K562 (cell line): Measurements from ENCODE around the gene CALD1. TPM values are rescaled to one million over a fixed set of nuclear protein-coding genes. Genes with fewer than 3 reads are reported as not detected.
A peak's percentile ranks its signal among the peaks of the same experiment; 100 is the strongest.

Experiments used
- ATAC-seq: fragments of 200-7000 bp; cut with Tn5 transposase; 3 replicates; pipeline ENCODE4 v1.9.1; 2020; ENCODE audit warnings: moderate library complexity
- BruUV-seq: library from RNA; stranded (reverse); fragments of 400-500 nt; replicated peaks from 2 replicates; lab custom pipeline; 2021; lab: Mats Ljungman, UMichigan
- CTCF ChIA-PET: fragments of 300-600 bp; formaldehyde crosslinking; extraction: SDS; loops from one replicate; lab custom pipeline; 2021; ENCODE audit warnings: low intra/inter-chr PET ratio; lab: Yijun Ruan, JAX
- POLR2A ChIA-PET: fragments of 300-600, 350-650 bp; sonication (Branson Sonifier 250); formaldehyde crosslinking; extraction: SDS; loops from one replicate; lab custom pipeline; 2021; ENCODE audit warnings: antibody characterized with exemption, inconsistent platforms; lab: Yijun Ruan, JAX
- DNase-seq, 4 experiments: peaks; one replicate each; pipeline versions ENCODE4 v3.0.0 to v3.0.0-alpha.2; 2011 to 2018; ENCODE audit warnings: low spot score in 3 of 4, mixed read lengths in 3 of 4; ENCODE audit errors: extremely low read depth in 1 of 4
- FAIRE-seq: peaks from 2 replicates; lab custom pipeline; 2011; peaks lifted over from hg19 to GRCh38; lab: Jason Lieb, UNC
- H2AFZ ChIP-seq: 2 replicates; pipeline ENCODE4 v1.6.0; 2011; ENCODE audit warnings: low read depth, low read length, control low read depth, inconsistent platforms
- H3K27ac ChIP-seq: fragments of 200-600 bp; 3 replicates; pipeline ENCODE4 v1.8.0; 2011; ENCODE audit warnings: low read depth, mild to moderate bottlenecking, control low read depth, inconsistent platforms, low read length, moderate library complexity, mixed read lengths; ENCODE audit errors: extremely low read depth
- H3K27me3 ChIP-seq, 2 experiments: fragments of 300-600 bp in 1 of 2; 2 replicates in 1 of 2; 3 replicates in 1 of 2; pipeline versions ENCODE4 v1.6.0 to v1.8.0; 2011; ENCODE audit warnings: inconsistent platforms in 2 of 2, low read length in 2 of 2, mild to moderate bottlenecking in 1 of 2, mixed read lengths in 1 of 2, moderate library complexity in 1 of 2; ENCODE audit not compliant: control insufficient read depth in 2 of 2, insufficient read depth in 2 of 2
- H3K36me3 ChIP-seq: fragments of 300-600 bp; 3 replicates; pipeline ENCODE4 v1.8.0; 2011; ENCODE audit warnings: mild to moderate bottlenecking, low read length, inconsistent platforms; ENCODE audit not compliant: control insufficient read depth, insufficient read depth
- H3K4me1 ChIP-seq, 2 experiments: fragments of 200-600 bp in 1 of 2; replicated peaks in 1 of 2; 2 replicates in 1 of 2; 3 replicates in 1 of 2; pipeline versions ENCODE4 v1.5.1 to v1.8.0; 2011; ENCODE audit warnings: inconsistent platforms in 2 of 2, low read length in 2 of 2, mild to moderate bottlenecking in 1 of 2, mixed read lengths in 1 of 2, moderate library complexity in 1 of 2; ENCODE audit not compliant: control insufficient read depth in 2 of 2, insufficient read depth in 2 of 2
- H3K4me2 ChIP-seq: 2 replicates; pipeline ENCODE4 v1.6.1; 2011; ENCODE audit warnings: low read length, control low read depth, inconsistent platforms, mixed read lengths; ENCODE audit not compliant: insufficient read depth
- H3K4me3 ChIP-seq: fragments of 200-600 bp; sonication (generic), shearing (Covaris generic); 2 replicates; pipeline ENCODE4 v1.5.1; 2016; ENCODE audit warnings: control low read depth, inconsistent platforms
- H3K79me2 ChIP-seq: fragments of 200-600 bp; 3 replicates; pipeline ENCODE4 v1.8.0; 2011; ENCODE audit warnings: low read length, inconsistent platforms; ENCODE audit not compliant: control insufficient read depth, insufficient read depth
- H3K9ac ChIP-seq, 2 experiments: 2 replicates each; pipeline versions ENCODE4 v1.6.0 to v1.6.1; 2011; ENCODE audit warnings: low read depth in 2 of 2, low read length in 2 of 2, control low read depth in 1 of 2, inconsistent platforms in 1 of 2, mild to moderate bottlenecking in 1 of 2, mixed read lengths in 1 of 2; ENCODE audit not compliant: insufficient read depth in 1 of 2
- H3K9me1 ChIP-seq: one replicate; pipeline ENCODE4 v1.6.0; 2011; ENCODE audit warnings: inconsistent platforms, mild to moderate bottlenecking, low read length, moderate library complexity; ENCODE audit not compliant: control insufficient read depth, insufficient read depth
- H3K9me3 ChIP-seq: replicated peaks from 2 replicates; pipeline ENCODE4 v1.5.1; 2011; ENCODE audit warnings: low read depth, low read length, inconsistent platforms; ENCODE audit not compliant: control insufficient read depth, insufficient read depth
- H4K20me1 ChIP-seq: replicated peaks from 2 replicates; pipeline ENCODE4 v1.6.1; 2011; ENCODE audit warnings: low read length, inconsistent platforms, mixed read lengths; ENCODE audit not compliant: control insufficient read depth, insufficient read depth
- GTF2A2 ChIP-seq: IDR thresholded peaks from 2 replicates; pipeline ENCODE4 v1.6.1; 2016; ENCODE audit warnings: mild to moderate bottlenecking, missing genetic modification characterization, missing compliant biosample characterization
- HDAC3 ChIP-seq: fragments of 450-650 bp; IDR thresholded peaks from 2 replicates; pipeline ENCODE4 v1.6.1; 2018; ENCODE audit warnings: borderline replicate concordance, mild to moderate bottlenecking, moderate library complexity; ENCODE audit not compliant: partially characterized antibody
- MEIS2 ChIP-seq: fragments of 450-650 bp; IDR thresholded peaks from 2 replicates; pipeline ENCODE4 v1.6.1; 2014; ENCODE audit warnings: mild to moderate bottlenecking; ENCODE audit not compliant: partially characterized antibody
- MTF1 ChIP-seq: fragments of 250-450 bp; sonication (Bioruptor Pico); IDR thresholded peaks from 2 replicates; pipeline ENCODE4 v1.9.0; 2021; ENCODE audit warnings: moderate library complexity, mild to moderate bottlenecking, inconsistent platforms, borderline replicate concordance
- NR2F6 ChIP-seq: fragments of 450-650 bp; formaldehyde crosslinking; IDR thresholded peaks from 2 replicates; pipeline ENCODE4 v1.4.0; 2020; ENCODE audit warnings: mild to moderate bottlenecking
- POU5F1 ChIP-seq: fragments of 150-350 bp; IDR thresholded peaks from 2 replicates; pipeline ENCODE4 v1.6.1; 2014; ENCODE audit warnings: borderline replicate concordance, low read length, low read depth, mild to moderate bottlenecking; ENCODE audit not compliant: partially characterized antibody
- ZNF184 ChIP-seq: sonication (generic); formaldehyde crosslinking; IDR thresholded peaks from 2 replicates; pipeline ENCODE4 v1.5.0; 2020; ENCODE audit warnings: missing genetic modification reagents
- ZNF280B ChIP-seq: fragments of 250-450 bp; sonication (Bioruptor Pico); IDR thresholded peaks from 2 replicates; pipeline ENCODE4 v1.5.1; 2021; ENCODE audit warnings: mild to moderate bottlenecking
- WGBS: fragments of 100-300 bp; shearing (Covaris generic); methylation state at CpG from one replicate; pipeline ENCODE4 v1.1.6; 2016; ENCODE audit warnings: low coverage, mixed read lengths; ENCODE audit not compliant: insufficient coverage; ENCODE audit errors: missing lambda C conversion rate; 5-methylcytosine and 5-hydroxymethylcytosine counted together
- in situ Hi-C: fragments of 300-500 bp; cut with MboI; formaldehyde crosslinking; loops from 4 replicates; pipeline ENCODE4 v1.15.0; 2018; ENCODE audit warnings: inconsistent platforms, mixed read lengths
- intact Hi-C: fragments of 100-400 bp; cut with micrococcal nuclease; formaldehyde crosslinking; loops from 2 replicates; pipeline ENCODE4 v1.14.2; 2022
- polyA plus RNA-seq, 8 experiments: library from polyadenylated mRNA; depleted of rRNA in 4 of 8; stranded (reverse) in 5 of 8; unstranded in 3 of 8; fragments of >200 nt; fragmentation: Nextera tagmentation in 2 of 8; fragmentation: Illumina TruSeq in 1 of 8; extraction: Ambion mirVana in 2 of 8; extraction: Trizol in 1 of 8; gene quantifications; 2 replicates each; pipeline versions ENCODE4 v1.2.1 to v1.2.3, GENCODE V29; 2011 to 2014; ENCODE audit warnings: inconsistent platforms in 1 of 8, missing spikeins in 1 of 8
- total RNA-seq, 7 experiments: library from RNA; depleted of rRNA in 6 of 7; stranded (reverse); fragments of >200 nt in 6 of 7; fragmentation: Illumina TruSeq in 2 of 7; extraction: Trizol in 2 of 7; gene quantifications; 2 replicates each; pipeline versions ENCODE4 v1.2.1 to v1.2.3, GENCODE V29; 2011 to 2021; ENCODE audit warnings: low replicate concordance in 1 of 7
- TF ChIP-seq, protein P1 (sequence below): sonication (generic); formaldehyde crosslinking; IDR thresholded peaks from 2 replicates; pipeline ENCODE4 v1.8.1; 2023; ENCODE audit warnings: mild to moderate bottlenecking, missing genetic modification reagents
- TF ChIP-seq, protein P2 (sequence below): sonication (generic); formaldehyde crosslinking; IDR thresholded peaks from 2 replicates; pipeline ENCODE4 v1.8.0; 2022; ENCODE audit warnings: missing genetic modification reagents, mild to moderate bottlenecking, borderline replicate concordance

The CALD1 gene
- total and polyA plus RNA-seq, 9 of the 15 experiments (the other 6 are each of a cell fraction or from before 2014, with no cell fraction given) = 0.40 TPM; not detected in 8

DNA sequence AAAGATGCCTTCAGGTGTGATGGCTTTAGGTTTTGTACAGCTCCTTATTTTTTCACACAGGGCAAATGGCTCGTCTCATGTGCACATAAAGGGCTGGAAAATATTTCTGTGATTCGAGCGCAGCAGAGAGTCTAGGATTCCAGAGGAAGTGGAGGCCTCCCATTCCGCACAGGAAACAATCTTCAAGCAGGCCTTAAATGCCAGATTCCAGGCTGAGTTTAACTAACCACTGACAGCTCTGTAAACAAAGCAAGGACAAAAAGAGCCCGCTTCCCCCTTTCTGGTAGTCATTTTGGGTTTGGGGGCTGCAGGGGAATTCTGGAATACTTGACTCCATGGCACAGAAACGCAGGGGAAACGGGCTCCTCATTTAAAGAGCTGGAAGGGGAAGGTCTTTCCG is 87.2 kb downstream of the CALD1 start:
- Histone ChIP-seq H3K79me2 (no peaks in the 10 kb centered on the region), H4K20me1 (no peaks in the 10 kb centered on the region), H3K4me1 (no peaks in the 10 kb centered on the region), H3K4me3 (no peak overlapping the region), H3K36me3 (no peaks in the 10 kb centered on the region), H3K4me2 (no peak overlapping the region), H3K27me3 (peaks cover 23 to 36% of the 10 kb centered on the region in 2 experiments), H2AFZ (no peak overlapping the region), H3K27ac (no peak overlapping the region), H3K9me3 (no peaks in the 10 kb centered on the region), H3K9me1 (no peaks in the 10 kb centered on the region), H3K9ac (no peak overlapping the region)
- ChIA-PET CTCF (no interaction called here), POLR2A (interaction anchor here (0.5 kb wide), 1 partner anchor 417 kb away, joined by 3 read pairs; no protein-coding TSS in a partner anchor)
- 2% methylated on average over 8 of the region's 8 CpGs for WGBS
- no peak for ATAC-seq
- no peak for TF ChIP-seq ZNF280B (CRISPR knock-in tag)
- DNase-seq = no peak
- in situ Hi-C loops = no loop called here
- BruUV-seq = no TSS peak
- no peak for FAIRE-seq
- intact Hi-C loops = no loop called here

DNA sequence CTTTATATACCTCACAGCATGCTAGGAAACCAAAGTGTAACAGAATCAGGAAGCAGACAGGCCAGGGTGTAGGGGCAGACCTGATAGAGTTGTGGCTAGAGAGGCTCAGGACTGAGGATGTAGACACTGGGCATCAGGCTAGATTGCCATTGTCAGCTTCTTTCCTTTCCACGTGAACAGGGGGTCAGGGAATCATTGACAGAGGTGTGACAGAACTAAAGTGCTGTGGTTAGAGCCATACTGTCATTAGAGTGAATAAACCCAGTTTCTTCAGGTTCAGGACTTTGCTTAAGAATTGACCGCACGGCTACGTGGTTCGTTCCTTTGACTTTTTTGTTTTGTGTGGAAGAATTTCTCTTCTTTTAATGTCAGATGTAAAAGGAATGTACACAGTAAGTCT is 90.7 kb downstream of the CALD1 start:
- H3K9me1 ChIP-seq = no peaks in the 10 kb centered on the region
- no peaks in the 10 kb centered on the region for H4K20me1 ChIP-seq
- in situ Hi-C loops = no loop called here
- BruUV-seq = no TSS peak
- no peak for DNase-seq
- no peak for FAIRE-seq
- H2AFZ ChIP-seq = no peak overlapping the region
- no peak overlapping the region for H3K27ac ChIP-seq
- H3K4me1 ChIP-seq = no peaks in the 10 kb centered on the region
- intact Hi-C loops = loop anchor here (10.0 kb wide), 1 partner anchor 305 kb away; the partner anchor contains the start of gene CYREN
- no peak overlapping the region for H3K4me3 ChIP-seq
- no peaks in the 10 kb centered on the region for H3K9me3 ChIP-seq
- POLR2A ChIA-PET = no interaction called here
- CTCF ChIA-PET = no interaction called here
- peaks cover 27 to 32% of the 10 kb centered on the region in 2 experiments for H3K27me3 ChIP-seq
- no peak overlapping the region for H3K9ac ChIP-seq
- no peak overlapping the region for H3K4me2 ChIP-seq
- no peaks in the 10 kb centered on the region for H3K36me3 ChIP-seq
- H3K79me2 ChIP-seq = no peaks in the 10 kb centered on the region
- 2% methylated on average over 5 of the region's 5 CpGs for WGBS
- ATAC-seq = peak; percentile 44; the same call in 1 of the 3 replicates
- TF ChIP-seq MTF1 (CRISPR knock-in tag) (no peak), GTF2A2 (tag) (no peak), ZNF184 (CRISPR knock-in tag) (no peak), MEIS2 (no peak), HDAC3 (no peak), NR2F6 (no peak), POU5F1 (no peak)
- TF ChIP-seq, protein P1, sequence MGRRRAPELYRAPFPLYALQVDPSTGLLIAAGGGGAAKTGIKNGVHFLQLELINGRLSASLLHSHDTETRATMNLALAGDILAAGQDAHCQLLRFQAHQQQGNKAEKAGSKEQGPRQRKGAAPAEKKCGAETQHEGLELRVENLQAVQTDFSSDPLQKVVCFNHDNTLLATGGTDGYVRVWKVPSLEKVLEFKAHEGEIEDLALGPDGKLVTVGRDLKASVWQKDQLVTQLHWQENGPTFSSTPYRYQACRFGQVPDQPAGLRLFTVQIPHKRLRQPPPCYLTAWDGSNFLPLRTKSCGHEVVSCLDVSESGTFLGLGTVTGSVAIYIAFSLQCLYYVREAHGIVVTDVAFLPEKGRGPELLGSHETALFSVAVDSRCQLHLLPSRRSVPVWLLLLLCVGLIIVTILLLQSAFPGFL (CRISPR knock-in tag) = no peak
- TF ChIP-seq, protein P2, sequence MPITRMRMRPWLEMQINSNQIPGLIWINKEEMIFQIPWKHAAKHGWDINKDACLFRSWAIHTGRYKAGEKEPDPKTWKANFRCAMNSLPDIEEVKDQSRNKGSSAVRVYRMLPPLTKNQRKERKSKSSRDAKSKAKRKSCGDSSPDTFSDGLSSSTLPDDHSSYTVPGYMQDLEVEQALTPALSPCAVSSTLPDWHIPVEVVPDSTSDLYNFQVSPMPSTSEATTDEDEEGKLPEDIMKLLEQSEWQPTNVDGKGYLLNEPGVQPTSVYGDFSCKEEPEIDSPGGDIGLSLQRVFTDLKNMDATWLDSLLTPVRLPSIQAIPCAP (CRISPR knock-in tag) = no peak
